Neutrophil (primary cell): ENCODE data around the gene FOSL2.
A peak's percentile ranks its signal among the peaks of the same experiment; 100 is the strongest.

Experiments
- H3K27ac ChIP-seq: fragments of 200-600 bp; sonication (generic); 2 replicates; pipeline ENCODE4 v1.5.1; 2016; ENCODE audit warnings: mild to moderate bottlenecking, moderate library complexity
- H3K27me3 ChIP-seq: fragments of 200-600 bp; sonication (generic); 2 replicates; pipeline ENCODE4 v1.6.0; 2016; ENCODE audit warnings: mild to moderate bottlenecking
- H3K36me3 ChIP-seq: fragments of 200-600 bp; sonication (generic); 2 replicates; pipeline ENCODE4 v1.5.1; 2017
- H3K4me1 ChIP-seq, 2 experiments: fragments of 200-600 bp in 1 of 2; sonication (generic) in 1 of 2; 1 replicate in 1 of 2; 2 replicates in 1 of 2; pipeline versions ENCODE4 v1.5.1 to v1.6.1; 2013 to 2016; ENCODE audit warnings: low read depth in 1 of 2, low read length in 1 of 2, mild to moderate bottlenecking in 1 of 2, moderate library complexity in 1 of 2; ENCODE audit not compliant: control insufficient read depth in 1 of 2, insufficient read depth in 1 of 2
- H3K4me3 ChIP-seq, 2 experiments: fragments of 200-600 bp in 1 of 2; sonication (generic) in 1 of 2; 1 replicate in 1 of 2; 2 replicates in 1 of 2; pipeline ENCODE4 v1.5.1; 2013 to 2016; ENCODE audit warnings: low read depth in 1 of 2, low read length in 1 of 2, mild to moderate bottlenecking in 1 of 2, moderate library complexity in 1 of 2
- H3K9me3 ChIP-seq: fragments of 200-600 bp; sonication (generic); 2 replicates; pipeline ENCODE4 v1.5.1; 2016
- CTCF ChIP-seq: fragments of 200-600 bp; sonication (generic); IDR thresholded peaks from 2 replicates; pipeline ENCODE4 v1.5.1; 2016; ENCODE audit warnings: antibody characterized with exemption

The FOSL2 gene

GRCh38 chr2:28377984-28378678 is 14.5 kb upstream of the FOSL2 start:
- H3K9me3 ChIP-seq: no peaks in the 10 kb centered on the region
- peaks cover 16% of the 10 kb centered on the region for H3K27me3 ChIP-seq
- H3K4me1 ChIP-seq: peaks cover 45 to 48% of the 10 kb centered on the region in 2 experiments
- no peak for TF ChIP-seq CTCF
- H3K36me3 ChIP-seq: no peaks in the 10 kb centered on the region
- H3K4me3 ChIP-seq: peak overlapping the region; percentile 37 to 38
- H3K27ac ChIP-seq: peak overlapping the region; percentile 78

- Histone ChIP-seq H3K27me3 (peaks cover 9% of the 10 kb centered on the region), H3K4me1 (peaks cover 45 to 48% of the 10 kb centered on the region in 2 experiments), H3K36me3 (no peaks in the 10 kb centered on the region), H3K4me3 (peak overlapping the region; percentile 37 to 38), H3K27ac (peak overlapping the region; percentile 78), H3K9me3 (no peaks in the 10 kb centered on the region)
- TF ChIP-seq CTCF: no peak
Observed at GRCh38 chr2:28378679-28379584, 13.7 kb upstream of the FOSL2 start.

- Histone ChIP-seq H3K36me3 (no peaks in the 10 kb centered on the region), H3K4me1 (peaks cover 45 to 48% of the 10 kb centered on the region in 2 experiments), H3K27me3 (no peaks in the 10 kb centered on the region), H3K4me3 (no peak overlapping the region), H3K9me3 (no peaks in the 10 kb centered on the region), H3K27ac (no peak overlapping the region)
- no peak for TF ChIP-seq CTCF
Observed at GRCh38 chr2:28380219-28380618, 12.4 kb upstream of the FOSL2 start.

- TF ChIP-seq CTCF: no peak
- Histone ChIP-seq H3K36me3 (no peaks in the 10 kb centered on the region), H3K27ac (no peak overlapping the region), H3K4me3 (no peak overlapping the region), H3K9me3 (no peaks in the 10 kb centered on the region), H3K27me3 (no peaks in the 10 kb centered on the region), H3K4me1 (peaks cover 45 to 48% of the 10 kb centered on the region in 2 experiments)
Observed at GRCh38 chr2:28381225-28382180, 11.2 kb upstream of the FOSL2 start.

- Histone ChIP-seq H3K27ac (no peak overlapping the region), H3K9me3 (no peaks in the 10 kb centered on the region), H3K4me1 (peaks cover 43 to 45% of the 10 kb centered on the region in 2 experiments), H3K27me3 (peaks cover 4% of the 10 kb centered on the region), H3K36me3 (no peaks in the 10 kb centered on the region), H3K4me3 (no peak overlapping the region)
- no peak for TF ChIP-seq CTCF
Observed at GRCh38 chr2:28382755-28383154, 9.9 kb upstream of the FOSL2 start.
